ENCODE measurements around the gene NEURL1. TPM values are rescaled to one million over a fixed set of nuclear protein-coding genes. Genes with fewer than 3 reads are reported as not detected.

The NEURL1 gene
- total and polyA plus RNA-seq, 2 donors (not counting 1 experiment from before 2014, with no cell fraction given) = 0.30 to 0.57 TPM

- Histone ChIP-seq H3K4me3 (ENCODE audit: control extremely low read depth in 1 of 5, extremely low read depth in 1 of 5, insufficient read depth in 1 of 5, low read depth in 2 of 5, low read length in 4 of 5) (no peak overlapping the region), H3K27ac (ENCODE audit: low read length in 2 of 2) (no peak overlapping the region), H3K4me1 (ENCODE audit: control insufficient read depth in 2 of 2, insufficient read depth in 2 of 2, low read length in 2 of 2) (peaks cover 2 to 3% of the 10 kb centered on the region in 2 donors), H3K36me3 (replicated peaks in 1 of 2; ENCODE audit: control extremely low read depth in 1 of 2, control insufficient read depth in 1 of 2, extremely low read depth in 1 of 2, insufficient read depth in 2 of 2, low read length in 1 of 2) (no peaks in the 10 kb centered on the region), H3K79me2 (ENCODE audit: control insufficient read depth, insufficient read depth, low read length) (no peaks in the 10 kb centered on the region), H3K9ac (ENCODE audit: low read length) (no peak overlapping the region), H3K9me3 (ENCODE audit: control extremely low read depth in 1 of 3, control insufficient read depth in 2 of 3, insufficient read depth in 1 of 3, low read length in 2 of 3) (peaks cover 0 to 2% (median 0%) of the 10 kb centered on the region in 3 donors), H4K20me1 (ENCODE audit: control insufficient read depth, insufficient read depth, low read length, poor library complexity, severe bottlenecking) (no peaks in the 10 kb centered on the region), H3K27me3 (replicated peaks in 1 of 4; ENCODE audit: control extremely low read depth in 1 of 4, control insufficient read depth in 3 of 4, insufficient read depth in 4 of 4, low read length in 3 of 4) (no peaks in the 10 kb centered on the region), H3K4me2 (replicated peaks; ENCODE audit: low read depth, low read length, poor library complexity, severe bottlenecking) (no peak overlapping the region), H2AFZ (ENCODE audit: insufficient read depth, low read depth, low read length, poor library complexity, severe bottlenecking) (no peak overlapping the region)
- intact Hi-C loops (cut with micrococcal nuclease) = no loop called here
- WGBS (ENCODE audit: insufficient coverage) = 97% methylated on average over 6 of the region's 7 CpGs
- H3K27ac Mint-ChIP-seq = no peak overlapping the region
- ChIA-PET POLR2A (no interaction called here), CTCF (interaction anchor here (1.8 kb wide), 1 partner anchor 14 kb away, joined by 5 read pairs; no protein-coding TSS in a partner anchor)
- ATAC-seq (ENCODE audit: low read depth) (no peak), DNase-seq (no peak)
- peaks cover 6% of the 10 kb centered on the region for H3K4me1 Mint-ChIP-seq
- no peaks in the 10 kb centered on the region for H3K27me3 Mint-ChIP-seq
- H3K9me3 Mint-ChIP-seq (ENCODE audit: insufficient read depth) = no peaks in the 10 kb centered on the region
- H3K4me3 Mint-ChIP-seq = no peak overlapping the region
- TF ChIP-seq CTCF (IDR thresholded peaks at IDR 0.05) = no peak
- TF ChIP-seq EZH2 (IDR thresholded peaks at IDR 0.05; ENCODE audit: borderline replicate concordance, insufficient read depth, low read depth, low read length, poor library complexity, severe bottlenecking) = no peak
These were observed 86.5 kb downstream of the NEURL1 start for GRCh38 chr10:103580011-103580410.

- H3K9ac ChIP-seq (ENCODE audit: low read length) = no peak overlapping the region
- ATAC-seq (ENCODE audit: low read depth) (no peak), DNase-seq (no peak)
- no peaks in the 10 kb centered on the region for H4K20me1 ChIP-seq (ENCODE audit: control insufficient read depth, insufficient read depth, low read length, poor library complexity, severe bottlenecking)
- ChIA-PET CTCF (interaction anchor here (1.8 kb wide), 1 partner anchor 14 kb away, joined by 5 read pairs; no protein-coding TSS in a partner anchor), POLR2A (no interaction called here)
- H3K4me2 ChIP-seq (replicated peaks; ENCODE audit: low read depth, low read length, poor library complexity, severe bottlenecking) = no peak overlapping the region
- no peaks in the 10 kb centered on the region for H3K36me3 ChIP-seq (replicated peaks in 1 of 2; ENCODE audit: control extremely low read depth in 1 of 2, control insufficient read depth in 1 of 2, extremely low read depth in 1 of 2, insufficient read depth in 2 of 2, low read length in 1 of 2)
- Mint-ChIP-seq H3K9me3 (ENCODE audit: insufficient read depth) (no peaks in the 10 kb centered on the region), H3K27ac (no peak overlapping the region), H3K27me3 (no peaks in the 10 kb centered on the region), H3K4me1 (peaks cover 7% of the 10 kb centered on the region), H3K4me3 (no peak overlapping the region)
- no peaks in the 10 kb centered on the region for H3K27me3 ChIP-seq (replicated peaks in 1 of 4; ENCODE audit: control extremely low read depth in 1 of 4, control insufficient read depth in 3 of 4, insufficient read depth in 4 of 4, low read length in 3 of 4)
- no peak overlapping the region for H2AFZ ChIP-seq (ENCODE audit: insufficient read depth, low read depth, low read length, poor library complexity, severe bottlenecking)
- no peak overlapping the region for H3K4me3 ChIP-seq (ENCODE audit: control extremely low read depth in 1 of 5, extremely low read depth in 1 of 5, insufficient read depth in 1 of 5, low read depth in 2 of 5, low read length in 4 of 5)
- TF ChIP-seq EZH2 (IDR thresholded peaks at IDR 0.05; ENCODE audit: borderline replicate concordance, insufficient read depth, low read depth, low read length, poor library complexity, severe bottlenecking) (no peak), CTCF (IDR thresholded peaks at IDR 0.05) (no peak)
- WGBS (ENCODE audit: insufficient coverage) = 90% methylated on average over 7 of the region's 7 CpGs
- H3K79me2 ChIP-seq (ENCODE audit: control insufficient read depth, insufficient read depth, low read length) = no peaks in the 10 kb centered on the region
- H3K4me1 ChIP-seq (ENCODE audit: control insufficient read depth in 2 of 2, insufficient read depth in 2 of 2, low read length in 2 of 2) = peaks cover 3% of the 10 kb centered on the region in 2 donors
- H3K27ac ChIP-seq (ENCODE audit: low read length in 2 of 2) = no peak overlapping the region
- peaks cover 0 to 6% (median 0%) of the 10 kb centered on the region in 3 donors for H3K9me3 ChIP-seq (ENCODE audit: control extremely low read depth in 1 of 3, control insufficient read depth in 2 of 3, insufficient read depth in 1 of 3, low read length in 2 of 3)
- intact Hi-C loops (cut with micrococcal nuclease) = no loop called here
These were observed 86.9 kb downstream of the NEURL1 start for GRCh38 chr10:103580430-103580829.
